Activated CD8-positive, alpha-beta memory T cell treated with anti-CD3 and anti-CD28 coated beads, Interleukin-2, amount 50 U/mL, for 1 hour (primary cell): ENCODE data around the gene MSRB1.

Source experiments
- DNase-seq: peaks from one replicate; pipeline ENCODE4 v3.0.0-alpha.2; 2020; ENCODE audit errors: extremely low read depth

MSRB1 gene

GRCh38 chr16:1917665-1918350 is 25.2 kb downstream of the MSRB1 start:
- DNase-seq = no peak

GRCh38 chr16:1917056-1917664 is 25.8 kb downstream of the MSRB1 start:
- DNase-seq = no peak

DNA sequence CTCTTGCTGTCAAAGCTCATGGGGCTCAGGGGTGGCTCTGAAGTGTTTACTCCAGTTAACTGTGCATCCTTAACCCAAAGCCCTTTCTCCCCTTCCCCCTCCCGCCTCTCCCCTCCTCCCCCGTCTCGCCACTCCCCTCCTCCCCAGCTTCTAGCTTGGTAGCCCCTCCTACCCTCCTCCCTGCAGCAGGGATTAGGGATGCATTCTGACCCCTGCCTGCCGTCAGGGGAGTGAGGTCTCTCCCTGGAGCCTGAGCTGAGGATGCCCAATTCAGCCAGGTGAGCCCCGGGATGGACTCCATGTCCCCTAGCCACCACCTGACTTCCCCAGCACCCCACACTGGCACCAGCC is 26.4 kb downstream of the MSRB1 start:
- no peak for DNase-seq

DNA sequence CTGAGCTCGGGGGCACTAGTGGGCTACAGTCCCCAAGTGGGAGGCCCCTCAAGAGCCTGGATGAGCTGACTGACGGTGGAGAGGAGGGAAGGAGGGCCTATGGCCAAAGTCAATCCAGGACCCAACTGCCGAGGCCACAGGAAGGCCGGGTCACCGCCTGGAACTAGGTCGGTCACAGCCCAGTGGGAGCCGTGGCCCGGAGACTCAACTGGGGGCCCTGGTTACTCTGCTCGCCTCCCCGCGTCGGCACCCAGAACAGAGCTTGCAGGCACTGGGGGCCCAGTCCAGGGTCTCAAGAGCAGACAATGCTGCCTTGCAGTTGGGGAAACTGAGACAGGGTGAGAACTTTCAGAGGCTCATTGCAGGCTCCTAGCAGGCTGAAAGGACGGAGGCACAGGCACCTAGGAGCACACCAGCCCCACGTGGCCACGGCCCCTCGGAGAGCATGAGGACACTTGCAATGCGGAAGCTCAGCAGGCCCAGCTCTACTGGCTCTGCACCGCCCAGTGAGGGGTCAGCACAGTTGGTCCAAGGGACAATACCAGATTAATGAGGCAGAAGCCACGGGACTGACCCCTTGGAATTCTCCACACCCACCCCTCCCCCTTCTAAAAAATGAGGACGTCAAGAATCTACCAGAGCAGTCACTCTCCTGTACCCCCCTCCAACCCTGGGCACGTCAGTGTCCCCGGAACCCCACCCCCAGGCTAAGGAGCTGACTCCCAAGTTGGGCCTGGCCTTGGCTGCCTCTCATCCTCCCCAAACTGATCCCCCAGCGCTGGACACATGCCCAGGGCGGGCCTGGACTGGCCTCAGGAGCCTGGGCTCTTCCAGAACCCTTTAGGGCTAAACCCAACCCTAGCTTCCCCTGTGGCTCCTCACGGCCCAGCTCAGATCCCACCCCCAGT is 27.0 kb downstream of the MSRB1 start:
- no peak for DNase-seq

GRCh38 chr16:1914988-1915387 is 28.0 kb downstream of the MSRB1 start:
- DNase-seq = no peak

DNA sequence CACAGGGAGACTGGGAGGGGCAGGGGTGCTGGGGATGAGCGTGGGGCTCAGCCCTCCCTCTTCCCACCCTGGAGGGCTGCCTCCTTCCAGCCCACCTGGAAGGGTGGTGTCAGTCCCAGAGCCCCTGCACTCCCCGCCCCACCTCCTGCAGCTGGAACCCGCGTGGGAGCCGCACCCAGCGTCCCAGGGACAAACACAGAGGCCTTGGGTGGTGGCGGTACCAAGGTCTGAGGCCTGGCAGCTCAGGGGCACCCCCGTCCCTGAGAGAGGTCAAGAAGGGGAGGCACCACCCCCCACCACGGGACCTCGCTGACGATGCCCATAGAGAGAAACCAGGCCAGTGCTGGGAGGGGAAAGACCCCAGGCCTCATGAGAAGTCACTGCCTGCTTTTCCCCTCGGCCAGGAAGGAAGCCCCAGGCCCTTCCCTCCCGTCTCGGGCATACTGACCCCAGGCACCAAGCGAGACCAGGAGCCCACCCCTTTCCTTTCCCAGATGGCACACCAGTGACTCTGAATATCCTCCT is 28.9 kb downstream of the MSRB1 start:
- no peak for DNase-seq

GRCh38 chr16:1913327-1914083 is 29.5 kb downstream of the MSRB1 start:
- DNase-seq = no peak

- no peak for DNase-seq
Measured at GRCh38 chr16:1912215-1912543, 30.8 kb downstream of the MSRB1 start.

DNA sequence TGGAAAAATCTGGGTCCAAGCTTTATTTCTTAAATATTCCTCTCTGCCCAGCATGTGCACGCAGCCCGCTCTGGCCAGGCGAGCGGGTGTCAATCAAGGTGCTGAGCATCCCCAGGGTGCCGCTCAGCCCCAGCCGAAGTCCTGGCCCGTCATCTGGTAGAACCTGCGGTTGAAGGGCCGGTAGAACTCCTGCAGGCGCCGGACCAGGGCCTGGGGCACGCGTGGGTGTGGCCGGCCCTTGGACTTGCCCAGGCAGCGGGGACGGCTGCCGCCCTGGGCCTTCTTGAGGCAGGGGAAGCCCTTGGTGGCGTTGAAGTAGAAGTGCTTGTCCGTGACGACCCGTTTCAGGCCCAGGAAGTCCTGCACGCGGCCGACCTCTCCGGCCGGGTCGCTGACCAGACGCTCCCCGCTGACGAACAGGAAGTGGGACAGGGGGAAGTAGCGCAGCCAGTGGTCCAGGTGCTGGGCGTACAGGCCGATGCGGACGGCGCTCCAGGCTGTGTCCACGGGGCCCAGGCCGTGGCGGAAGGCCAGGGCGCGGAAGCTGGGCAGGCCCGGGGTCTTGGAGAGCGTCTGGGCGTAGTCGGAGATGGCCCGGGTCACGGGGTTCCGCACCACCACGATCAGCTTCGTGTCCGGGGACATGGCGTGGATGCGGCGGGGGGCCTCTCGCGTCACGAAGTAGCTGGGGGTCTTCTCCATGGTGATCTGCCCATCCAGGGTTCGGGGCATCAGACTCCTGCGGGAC is 31.4 kb downstream of the MSRB1 start:
- DNase-seq = no peak

DNA sequence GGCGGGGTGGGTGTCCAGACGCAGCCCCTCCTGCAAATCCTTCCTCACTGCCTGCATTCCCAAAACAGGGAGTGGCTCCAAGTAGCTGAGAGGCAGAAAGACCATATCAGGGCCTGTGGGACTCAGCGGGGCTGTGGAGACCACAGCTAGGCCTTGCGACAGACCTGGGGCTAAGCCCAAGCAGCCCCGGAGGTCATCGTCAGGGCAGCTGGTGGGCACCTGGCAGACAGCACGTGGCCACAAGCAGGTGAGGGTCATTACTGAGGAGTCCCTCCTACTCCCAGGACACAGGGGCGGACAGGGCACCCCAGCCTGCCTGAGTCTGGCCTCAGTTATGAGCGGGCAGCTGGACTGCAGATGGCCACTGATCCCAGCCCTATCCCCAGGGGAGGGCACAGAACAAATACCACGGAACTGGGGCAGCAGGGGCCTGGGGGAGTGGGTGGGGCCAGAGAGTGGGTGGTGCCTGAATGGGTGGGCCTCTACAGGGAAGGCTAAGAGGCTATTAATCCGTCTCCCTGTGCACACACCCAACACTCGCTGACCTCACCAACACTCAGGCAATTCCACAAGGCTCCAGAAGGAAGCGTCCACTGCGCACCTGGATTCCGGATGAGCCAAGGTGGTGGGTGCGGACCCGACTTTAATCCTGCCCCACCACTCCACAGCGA is 33.3 kb downstream of the MSRB1 start:
- DNase-seq = no peak

DNA sequence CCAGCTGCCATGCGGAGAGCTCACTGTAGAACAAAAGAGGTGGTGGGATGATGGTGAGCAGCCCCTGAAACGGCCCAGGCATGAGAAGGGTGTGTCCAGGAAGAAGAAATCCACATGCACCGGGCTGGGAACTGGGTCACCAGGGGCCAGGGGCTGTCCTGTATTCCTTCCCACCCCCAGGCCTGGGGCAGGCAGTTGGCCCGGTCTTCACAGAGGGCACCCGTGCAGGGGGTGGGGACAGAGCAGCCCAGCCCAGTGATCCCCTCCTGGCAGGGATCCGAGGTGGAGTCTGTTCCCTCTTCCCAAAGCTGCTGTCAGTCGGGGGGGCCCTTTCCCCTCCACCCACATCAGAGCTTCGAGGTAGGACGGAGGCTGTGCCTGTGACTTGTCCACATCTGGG is 34.0 kb downstream of the MSRB1 start:
- DNase-seq = no peak

GRCh38 chr16:1908184-1908583 is 34.8 kb downstream of the MSRB1 start:
- DNase-seq = no peak

DNA sequence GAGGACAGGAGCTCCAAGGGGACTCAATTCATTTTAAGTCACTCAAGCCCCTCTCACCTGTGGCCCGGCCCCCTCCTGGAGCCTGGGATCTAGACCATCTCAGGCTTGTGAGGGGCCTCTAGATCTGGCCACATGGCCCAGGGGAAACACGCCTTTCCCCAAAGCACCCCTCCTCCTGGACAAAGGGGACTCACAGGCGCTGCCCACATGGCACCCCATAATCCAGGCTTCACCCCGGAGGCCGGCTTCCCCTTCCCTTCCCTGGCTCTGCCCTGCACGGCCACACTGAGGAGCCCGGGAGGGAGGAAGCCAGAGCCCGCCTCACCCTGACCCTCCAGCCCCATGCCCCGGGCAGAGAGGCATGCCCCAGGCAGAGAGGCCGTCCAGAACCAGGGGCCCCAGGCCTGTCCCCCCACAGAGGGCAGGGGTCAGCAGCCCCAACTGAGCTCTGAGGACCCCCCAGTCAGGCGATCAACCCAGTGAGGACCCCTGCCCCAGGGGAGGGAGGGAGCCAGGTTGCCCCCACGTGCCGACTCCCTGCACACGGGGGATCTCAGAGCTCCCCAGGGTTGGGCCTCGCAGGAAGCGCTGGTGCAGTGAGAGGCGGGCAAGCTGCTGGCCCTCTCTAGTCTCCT is 35.7 kb downstream of the MSRB1 start:
- no peak for DNase-seq

- DNase-seq = no peak
Measured at GRCh38 chr16:1906846-1907165, 36.2 kb downstream of the MSRB1 start.

DNA sequence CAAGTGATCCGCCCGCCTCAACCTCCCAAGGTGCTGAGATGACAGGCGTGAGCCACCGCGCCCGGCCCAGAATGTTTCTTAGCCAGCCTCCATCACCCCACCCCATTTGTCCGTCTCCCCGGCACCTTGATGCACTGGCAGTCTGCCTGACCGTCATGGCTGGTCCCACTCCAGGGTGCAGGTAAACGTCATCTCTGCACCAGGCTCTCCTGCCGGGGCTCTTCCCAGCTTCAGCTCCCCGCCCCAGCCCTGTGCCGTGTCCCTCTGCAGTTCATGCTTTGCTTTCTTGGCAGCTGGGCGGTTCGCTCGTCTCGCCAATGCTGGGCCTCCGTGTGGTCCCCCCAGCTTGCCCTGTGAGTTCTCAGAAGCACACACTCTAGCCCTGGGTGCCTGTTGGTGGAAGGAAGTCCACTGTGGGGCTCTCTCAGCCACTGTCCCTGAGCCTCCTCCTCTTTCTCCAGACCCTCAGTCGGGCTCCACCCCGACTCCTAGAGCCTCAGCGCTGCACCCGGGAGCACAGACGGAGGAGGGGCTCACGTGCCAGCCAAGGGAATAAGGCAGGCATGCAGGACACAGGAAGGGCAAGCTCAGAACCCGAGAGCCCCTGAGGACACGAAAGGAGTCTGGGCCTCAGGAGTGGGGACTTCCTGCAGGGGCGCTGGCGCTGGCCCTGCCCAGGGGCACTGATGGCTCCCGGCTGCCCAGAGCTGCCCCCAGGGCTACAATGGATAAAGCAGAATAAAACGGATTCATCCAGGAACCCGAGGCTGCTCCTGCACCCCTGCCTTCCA is 36.7 kb downstream of the MSRB1 start:
- no peak for DNase-seq

DNA sequence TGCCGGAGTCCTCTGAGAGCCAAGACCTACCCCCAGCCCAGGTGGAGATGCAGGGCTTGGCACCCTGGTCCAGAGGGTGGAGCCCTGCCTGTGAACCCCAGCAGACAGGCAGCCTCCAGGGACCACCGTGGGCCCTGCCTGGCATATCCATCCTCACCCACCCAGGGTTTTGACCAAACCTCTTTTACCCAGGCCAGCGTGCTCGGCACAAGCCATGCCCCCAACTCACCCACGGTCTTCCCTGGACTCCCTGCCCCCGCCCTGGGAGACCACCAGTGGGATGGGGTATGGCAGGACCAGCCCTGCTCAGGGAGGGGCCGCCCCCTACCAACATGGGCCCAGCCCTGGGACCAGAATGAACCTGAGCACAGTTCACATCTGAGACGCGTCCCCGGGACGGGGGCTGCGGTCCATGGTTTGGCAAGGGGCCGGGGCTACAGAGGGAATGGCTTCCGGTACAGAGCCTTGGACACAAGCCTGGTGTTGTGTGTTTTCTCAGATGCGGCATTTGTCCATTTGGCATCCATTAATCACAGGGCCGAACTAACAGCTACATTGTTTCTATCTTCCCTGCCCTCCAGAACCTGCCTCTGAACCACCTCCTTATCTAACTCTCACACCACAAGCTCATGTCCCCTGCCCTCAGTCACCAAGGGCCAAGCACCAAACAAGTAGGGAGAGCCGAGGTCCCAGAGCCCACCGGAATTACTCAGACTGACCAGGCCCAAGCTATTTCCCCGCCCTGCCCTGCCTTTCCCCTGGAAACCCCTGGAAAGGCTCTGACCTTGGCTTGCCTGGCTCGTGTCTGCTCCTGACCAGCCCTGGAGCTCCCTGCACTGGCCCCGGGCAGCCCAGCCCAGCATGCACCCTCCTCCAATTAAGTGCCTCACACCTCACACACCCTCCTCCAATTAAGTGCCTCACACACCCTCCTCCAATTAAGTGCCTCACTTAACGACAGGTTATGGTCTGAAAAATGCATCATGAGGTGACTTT is 38.9 kb downstream of the MSRB1 start:
- DNase-seq = no peak

GRCh38 chr16:1903220-1903574 is 39.8 kb downstream of the MSRB1 start:
- no peak for DNase-seq

- no peak for DNase-seq
Measured at GRCh38 chr16:1902547-1903219, 40.3 kb downstream of the MSRB1 start.
